ENCODE measurements around the gene UBR4.
"Not testable (repeated sequence)": the region's sequence is repeated elsewhere in the genome, so short reads cannot be mapped to it uniquely, and the experiment has no call there.

The UBR4 gene

GRCh38 chr1:19232524-19232846 lies 22.4 kb upstream of the UBR4 start:
- H3K27ac Mint-ChIP-seq, result no peak overlapping the region
- H3K36me3 Mint-ChIP-seq (ENCODE audit: low read depth), result peaks cover 44% of the 10 kb centered on the region
- TF ChIP-seq, protein P1, sequence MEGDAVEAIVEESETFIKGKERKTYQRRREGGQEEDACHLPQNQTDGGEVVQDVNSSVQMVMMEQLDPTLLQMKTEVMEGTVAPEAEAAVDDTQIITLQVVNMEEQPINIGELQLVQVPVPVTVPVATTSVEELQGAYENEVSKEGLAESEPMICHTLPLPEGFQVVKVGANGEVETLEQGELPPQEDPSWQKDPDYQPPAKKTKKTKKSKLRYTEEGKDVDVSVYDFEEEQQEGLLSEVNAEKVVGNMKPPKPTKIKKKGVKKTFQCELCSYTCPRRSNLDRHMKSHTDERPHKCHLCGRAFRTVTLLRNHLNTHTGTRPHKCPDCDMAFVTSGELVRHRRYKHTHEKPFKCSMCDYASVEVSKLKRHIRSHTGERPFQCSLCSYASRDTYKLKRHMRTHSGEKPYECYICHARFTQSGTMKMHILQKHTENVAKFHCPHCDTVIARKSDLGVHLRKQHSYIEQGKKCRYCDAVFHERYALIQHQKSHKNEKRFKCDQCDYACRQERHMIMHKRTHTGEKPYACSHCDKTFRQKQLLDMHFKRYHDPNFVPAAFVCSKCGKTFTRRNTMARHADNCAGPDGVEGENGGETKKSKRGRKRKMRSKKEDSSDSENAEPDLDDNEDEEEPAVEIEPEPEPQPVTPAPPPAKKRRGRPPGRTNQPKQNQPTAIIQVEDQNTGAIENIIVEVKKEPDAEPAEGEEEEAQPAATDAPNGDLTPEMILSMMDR (IDR thresholded peaks at IDR 0.05), result no peak
- no peak for DNase-seq
- H3K4me3 Mint-ChIP-seq, result no peak overlapping the region
- H3K27me3 Mint-ChIP-seq (ENCODE audit: low read depth, poor library complexity), result no peaks in the 10 kb centered on the region
- H3K9me3 Mint-ChIP-seq, result no peaks in the 10 kb centered on the region
- no peaks in the 10 kb centered on the region for H3K4me1 Mint-ChIP-seq

DNA sequence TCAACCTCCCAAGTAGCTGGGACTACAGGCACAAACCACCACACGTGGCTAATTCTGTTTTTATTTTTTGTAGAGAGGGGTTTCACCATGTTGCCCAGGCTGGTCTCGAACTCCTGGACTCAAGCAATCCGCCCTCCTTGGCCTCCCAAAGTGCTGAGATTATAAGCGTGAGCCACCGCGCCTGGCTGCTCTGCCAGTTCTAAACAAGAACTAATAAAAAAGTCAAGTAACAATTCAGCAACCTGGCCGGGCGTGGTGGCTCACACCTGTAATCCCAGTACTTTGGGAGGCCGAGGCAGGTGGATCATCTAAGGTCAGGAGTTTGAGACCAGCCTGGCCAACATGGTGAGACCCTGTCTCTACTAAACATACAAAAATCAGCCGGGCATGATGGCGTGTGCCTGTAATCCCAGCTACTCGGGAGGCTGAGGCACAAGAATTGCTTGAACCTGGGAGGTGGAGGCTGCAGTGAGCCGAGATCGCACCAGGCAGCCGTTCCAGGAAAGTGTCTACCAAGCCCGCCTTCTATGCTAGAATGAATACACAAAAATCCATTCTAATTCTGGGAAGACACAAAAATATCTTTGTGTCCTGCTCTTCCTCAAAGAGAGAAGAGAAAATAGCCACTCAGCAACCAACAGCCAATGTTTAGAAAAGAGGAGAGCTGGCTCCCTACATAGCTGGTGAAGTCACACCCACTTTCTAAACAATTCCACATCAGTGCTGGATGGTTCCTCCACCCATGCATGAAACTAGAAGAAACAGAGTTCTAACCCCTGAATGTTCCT lies 21.9 kb upstream of the UBR4 start:
- not testable (repeated sequence) for H3K27ac Mint-ChIP-seq; H3K4me3 Mint-ChIP-seq; H3K9me3 Mint-ChIP-seq; H3K4me1 Mint-ChIP-seq; H3K27me3 Mint-ChIP-seq (ENCODE audit: low read depth, poor library complexity); DNase-seq
- H3K36me3 Mint-ChIP-seq (ENCODE audit: low read depth), result peaks cover 46% of the 10 kb centered on the region

DNA sequence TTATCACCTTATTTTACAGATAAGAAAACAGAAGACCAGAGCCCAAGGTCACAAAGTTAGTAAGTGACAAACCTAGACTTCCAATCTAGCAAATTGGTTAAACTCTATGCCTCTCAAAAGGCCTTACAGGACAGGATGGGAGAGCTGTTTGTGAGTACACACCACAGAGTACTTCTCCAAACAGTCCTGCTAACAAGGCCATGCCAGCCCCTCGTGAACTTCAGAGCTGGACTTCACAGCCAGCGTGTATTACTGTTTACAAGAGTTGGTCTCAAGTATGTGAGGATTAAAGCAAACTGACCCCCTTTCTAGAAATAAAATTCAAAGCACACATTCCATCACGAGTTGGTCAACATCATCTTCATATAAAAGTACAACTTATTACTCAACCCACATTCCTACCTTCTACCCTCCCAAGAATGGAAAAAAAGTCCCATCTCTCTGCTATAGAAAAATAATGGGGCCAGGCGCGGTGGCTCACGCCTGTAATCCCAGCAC lies 19.8 kb upstream of the UBR4 start:
- DNase-seq, result no peak
- H3K4me3 Mint-ChIP-seq, result no peak overlapping the region
- no peaks in the 10 kb centered on the region for H3K4me1 Mint-ChIP-seq
- no peaks in the 10 kb centered on the region for H3K9me3 Mint-ChIP-seq
- H3K27ac Mint-ChIP-seq, result no peak overlapping the region
- H3K27me3 Mint-ChIP-seq (ENCODE audit: low read depth, poor library complexity), result no peaks in the 10 kb centered on the region
- peaks cover 56% of the 10 kb centered on the region for H3K36me3 Mint-ChIP-seq (ENCODE audit: low read depth)
- TF ChIP-seq, protein P1 (IDR thresholded peaks at IDR 0.05), result no peak

- H3K36me3 Mint-ChIP-seq (ENCODE audit: low read depth), result peaks cover 62% of the 10 kb centered on the region
- peak overlapping the region; percentile 59 for H3K27ac Mint-ChIP-seq
- H3K9me3 Mint-ChIP-seq, result no peaks in the 10 kb centered on the region
- no peaks in the 10 kb centered on the region for H3K27me3 Mint-ChIP-seq (ENCODE audit: low read depth, poor library complexity)
- H3K4me3 Mint-ChIP-seq, result no peak overlapping the region
- DNase-seq, result no peak
- H3K4me1 Mint-ChIP-seq, result no peaks in the 10 kb centered on the region
- TF ChIP-seq, protein P1 (IDR thresholded peaks at IDR 0.05), result no peak
These were observed 19.2 kb upstream of the UBR4 start for GRCh38 chr1:19229229-19229628.

GRCh38 chr1:19222979-19223824 lies 13.1 kb upstream of the UBR4 start:
- H3K36me3 Mint-ChIP-seq (ENCODE audit: low read depth), result peaks cover 83% of the 10 kb centered on the region
- H3K4me1 Mint-ChIP-seq, result no peaks in the 10 kb centered on the region
- no peak overlapping the region for H3K4me3 Mint-ChIP-seq
- no peak for DNase-seq
- TF ChIP-seq, protein P1 (IDR thresholded peaks at IDR 0.05), result no peak
- no peak overlapping the region for H3K27ac Mint-ChIP-seq
- no peaks in the 10 kb centered on the region for H3K27me3 Mint-ChIP-seq (ENCODE audit: low read depth, poor library complexity)
- H3K9me3 Mint-ChIP-seq, result no peaks in the 10 kb centered on the region

- Mint-ChIP-seq H3K36me3 (ENCODE audit: low read depth) (peaks cover 87% of the 10 kb centered on the region), H3K27ac (no peak overlapping the region), H3K4me1 (no peaks in the 10 kb centered on the region), H3K9me3 (no peaks in the 10 kb centered on the region), H3K4me3 (no peak overlapping the region), H3K27me3 (ENCODE audit: low read depth, poor library complexity) (no peaks in the 10 kb centered on the region)
- TF ChIP-seq, protein P1 (IDR thresholded peaks at IDR 0.05), result no peak
- DNase-seq, result no peak
These were observed 12.5 kb upstream of the UBR4 start for GRCh38 chr1:19222573-19222972.

Data from nephron progenitor cell (in vitro differentiated cells).